HG03432 (cell line): ENCODE data around the gene BEND5.
A peak's percentile ranks its signal among the peaks of the same experiment; 100 is the strongest.

Experiments used
- ATAC-seq: cut with Tn5 transposase; IDR thresholded peaks from one replicate; pipeline ENCODE4 v1.9.1; 2021; ENCODE audit warnings: mild to moderate bottlenecking, moderate library complexity; ENCODE audit not compliant: unreplicated experiment

Gene BEND5

GRCh38 chr1:48726139-48726538, 50.6 kb downstream of the BEND5 start:
- no peak for ATAC-seq

- no peak for ATAC-seq
These were observed 51.2 kb downstream of the BEND5 start for GRCh38 chr1:48725341-48726046.

GRCh38 chr1:48720929-48721328, 55.8 kb downstream of the BEND5 start:
- ATAC-seq = no peak

GRCh38 chr1:48718705-48719104, 58.0 kb downstream of the BEND5 start:
- no peak for ATAC-seq

- no peak for ATAC-seq
These were observed 58.5 kb downstream of the BEND5 start for GRCh38 chr1:48718116-48718630.

- ATAC-seq = no peak
These were observed 59.6 kb downstream of the BEND5 start for GRCh38 chr1:48717082-48717481.

GRCh38 chr1:48715921-48716320, 60.8 kb downstream of the BEND5 start:
- ATAC-seq = no peak

- ATAC-seq = no peak
These were observed 65.8 kb downstream of the BEND5 start for GRCh38 chr1:48710915-48711314.

GRCh38 chr1:48710318-48710717, 66.4 kb downstream of the BEND5 start:
- no peak for ATAC-seq

- ATAC-seq = no peak
These were observed 72.0 kb downstream of the BEND5 start for GRCh38 chr1:48704736-48705135.

- ATAC-seq = no peak
These were observed 75.2 kb downstream of the BEND5 start for GRCh38 chr1:48701445-48701844.

- ATAC-seq = peak; percentile 78
These were observed 79.5 kb downstream of the BEND5 start for GRCh38 chr1:48697066-48697707.

- no peak for ATAC-seq
These were observed 81.5 kb downstream of the BEND5 start for GRCh38 chr1:48695161-48695560.

GRCh38 chr1:48693674-48694320, 82.9 kb downstream of the BEND5 start:
- no peak for ATAC-seq

GRCh38 chr1:48693180-48693579, 83.5 kb downstream of the BEND5 start:
- ATAC-seq = no peak

GRCh38 chr1:48692235-48692634, 84.5 kb downstream of the BEND5 start:
- ATAC-seq = no peak

- peak; percentile 68 for ATAC-seq
These were observed 85.2 kb downstream of the BEND5 start for GRCh38 chr1:48691429-48692001.

- peak; percentile 80 for ATAC-seq
These were observed 88.5 kb downstream of the BEND5 start for GRCh38 chr1:48688102-48688760.

- no peak for ATAC-seq
These were observed 89.2 kb downstream of the BEND5 start for GRCh38 chr1:48687282-48688045.

GRCh38 chr1:48686159-48686558, 90.5 kb downstream of the BEND5 start:
- no peak for ATAC-seq
